Suprapubic skin (tissue), 4 donors: Measurements from ENCODE around the gene ZNRF4. TPM values are rescaled to one million over a fixed set of nuclear protein-coding genes. Genes with fewer than 3 reads are reported as not detected.
"Not testable (repeated sequence)": the region's sequence is repeated elsewhere in the genome, so short reads cannot be mapped to it uniquely, and the experiment has no call there.

Experiments used
- DNase-seq, 2 donors: peaks; one replicate each; pipeline ENCODE4 v3.0.0-alpha.2; 2019; ENCODE audit warnings: low spot score in 2 of 2
- H3K27ac ChIP-seq: fragments of 200-600 bp; sonication (generic); one replicate; pipeline ENCODE4 v1.5.1; 2019
- H3K27me3 ChIP-seq: fragments of 200-600 bp; sonication (generic); one replicate; pipeline ENCODE4 v1.5.1; 2019
- H3K36me3 ChIP-seq: fragments of 200-600 bp; sonication (generic); one replicate; pipeline ENCODE4 v1.5.1; 2019
- H3K4me1 ChIP-seq: fragments of 200-600 bp; sonication (generic); one replicate; pipeline ENCODE4 v1.5.1; 2019
- H3K4me3 ChIP-seq: fragments of 200-600 bp; sonication (generic); one replicate; pipeline ENCODE4 v1.5.1; 2019; ENCODE audit warnings: mild to moderate bottlenecking
- H3K9me3 ChIP-seq: fragments of 200-600 bp; sonication (generic); one replicate; pipeline ENCODE4 v1.5.1; 2019
- EP300 ChIP-seq: sonication (generic); formaldehyde crosslinking; IDR thresholded peaks from one replicate; pipeline ENCODE4 v1.6.1; 2017; ENCODE audit warnings: antibody characterized with exemption
- POLR2A ChIP-seq, 2 donors: fragments of 450-650 bp; IDR thresholded peaks; one replicate each; pipeline ENCODE4 v1.6.1; 2017; ENCODE audit warnings: antibody characterized with exemption in 2 of 2, mild to moderate bottlenecking in 2 of 2, moderate library complexity in 2 of 2
- POLR2AphosphoS5 ChIP-seq, 3 donors: sonication (generic); formaldehyde crosslinking; IDR thresholded peaks; one replicate each; pipeline ENCODE4 v1.6.1; 2017; ENCODE audit warnings: antibody characterized with exemption in 3 of 3
- WGBS: methylation state at CpG from one replicate; pipeline ENCODE4 v1.1.5; 2018; 5-methylcytosine and 5-hydroxymethylcytosine counted together
- total RNA-seq, 4 donors: library from RNA; depleted of rRNA; stranded (reverse); fragments of >200 nt; gene quantifications; one replicate each; pipeline ENCODE4 v1.1.0, GENCODE V29; 2016
- TF ChIP-seq, protein P1 (sequence below), 2 donors: fragments of 200-600 bp in 1 of 2; fragments of 450-650 bp in 1 of 2; sonication (generic) in 1 of 2; IDR thresholded peaks; one replicate each; pipeline ENCODE4 v1.5.1; 2016 to 2019; ENCODE audit warnings: antibody characterized with exemption in 2 of 2, mild to moderate bottlenecking in 1 of 2, moderate library complexity in 1 of 2

The ZNRF4 gene
- total RNA-seq, 4 donors from 2014 or later, result not detected

DNA sequence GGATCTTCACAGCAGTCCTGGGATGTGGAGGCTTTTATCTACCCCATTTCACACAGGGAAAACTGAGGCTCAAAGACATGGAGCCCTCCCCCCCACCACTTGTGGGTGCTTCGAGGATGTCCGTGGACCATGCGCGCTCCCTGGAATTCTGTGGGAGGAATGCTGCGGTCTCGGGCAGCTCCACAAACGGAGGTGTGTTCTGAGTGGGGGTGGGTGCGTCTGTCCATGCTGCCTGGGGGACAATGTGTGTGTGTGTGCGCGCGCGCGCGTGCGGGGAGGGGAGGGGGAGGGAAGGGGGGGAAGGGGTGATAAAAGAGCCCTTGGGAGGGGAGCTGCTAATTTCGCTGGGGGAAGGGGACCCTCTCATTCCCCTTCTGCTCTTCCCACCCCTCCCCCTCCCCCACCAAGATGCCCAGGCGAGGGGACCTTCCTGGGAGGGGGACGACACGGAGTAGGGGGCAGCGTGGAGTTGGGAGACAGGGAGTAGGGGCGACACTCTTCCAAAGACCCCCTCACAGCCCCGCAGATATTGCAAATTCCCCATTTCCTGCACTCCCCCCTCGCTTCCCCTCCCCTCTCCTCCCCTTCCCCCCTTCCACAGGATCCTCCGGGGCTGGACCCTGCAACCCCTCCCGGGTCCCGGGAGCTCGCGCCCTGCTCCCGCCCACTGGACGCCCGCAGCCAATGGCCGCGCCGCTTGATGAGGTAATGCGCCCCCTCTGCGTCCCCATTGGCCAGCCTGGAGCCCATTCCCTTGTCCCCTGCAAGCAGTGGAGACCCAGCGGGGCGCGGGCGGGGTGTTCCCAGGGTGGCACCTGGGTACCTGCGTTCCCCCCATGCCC lies 18.9 kb upstream of the ZNRF4 start:
- H3K36me3 ChIP-seq, result no peaks in the 10 kb centered on the region
- no peak for DNase-seq
- H3K4me3 ChIP-seq, result no peak overlapping the region
- peaks cover 53% of the 10 kb centered on the region for H3K27me3 ChIP-seq
- WGBS, result 6% methylated on average over 19 of the region's 41 CpGs
- peaks cover 7% of the 10 kb centered on the region for H3K4me1 ChIP-seq
- TF ChIP-seq, protein P1, sequence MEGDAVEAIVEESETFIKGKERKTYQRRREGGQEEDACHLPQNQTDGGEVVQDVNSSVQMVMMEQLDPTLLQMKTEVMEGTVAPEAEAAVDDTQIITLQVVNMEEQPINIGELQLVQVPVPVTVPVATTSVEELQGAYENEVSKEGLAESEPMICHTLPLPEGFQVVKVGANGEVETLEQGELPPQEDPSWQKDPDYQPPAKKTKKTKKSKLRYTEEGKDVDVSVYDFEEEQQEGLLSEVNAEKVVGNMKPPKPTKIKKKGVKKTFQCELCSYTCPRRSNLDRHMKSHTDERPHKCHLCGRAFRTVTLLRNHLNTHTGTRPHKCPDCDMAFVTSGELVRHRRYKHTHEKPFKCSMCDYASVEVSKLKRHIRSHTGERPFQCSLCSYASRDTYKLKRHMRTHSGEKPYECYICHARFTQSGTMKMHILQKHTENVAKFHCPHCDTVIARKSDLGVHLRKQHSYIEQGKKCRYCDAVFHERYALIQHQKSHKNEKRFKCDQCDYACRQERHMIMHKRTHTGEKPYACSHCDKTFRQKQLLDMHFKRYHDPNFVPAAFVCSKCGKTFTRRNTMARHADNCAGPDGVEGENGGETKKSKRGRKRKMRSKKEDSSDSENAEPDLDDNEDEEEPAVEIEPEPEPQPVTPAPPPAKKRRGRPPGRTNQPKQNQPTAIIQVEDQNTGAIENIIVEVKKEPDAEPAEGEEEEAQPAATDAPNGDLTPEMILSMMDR (IDR thresholded peaks at IDR 0.05), result no peak
- no peak for TF ChIP-seq POLR2AphosphoS5 (IDR thresholded peaks at IDR 0.05)
- no peak for TF ChIP-seq EP300
- no peak for TF ChIP-seq POLR2A (IDR thresholded peaks at IDR 0.05)
- no peaks in the 10 kb centered on the region for H3K9me3 ChIP-seq
- H3K27ac ChIP-seq, result no peak overlapping the region

DNA sequence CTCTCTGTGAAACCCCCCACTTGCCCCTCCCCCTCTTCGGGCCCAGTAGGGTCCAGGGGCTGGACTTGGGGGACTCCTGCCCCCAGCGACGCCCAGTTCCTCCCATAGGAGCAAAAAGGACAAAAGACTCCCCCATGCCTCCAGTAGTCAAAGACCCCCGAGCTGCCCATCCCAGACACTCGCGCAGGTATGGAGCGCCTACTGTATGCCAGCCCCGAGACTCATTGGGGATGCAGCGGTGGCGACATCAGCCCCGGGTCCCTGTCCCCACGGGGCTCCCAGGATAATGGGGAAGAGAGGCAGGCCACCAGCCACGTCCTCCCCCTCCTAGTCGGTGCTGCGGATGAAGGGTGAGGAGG lies 18.3 kb upstream of the ZNRF4 start:
- Histone ChIP-seq H3K27ac (no peak overlapping the region), H3K9me3 (no peaks in the 10 kb centered on the region), H3K4me1 (peaks cover 7% of the 10 kb centered on the region), H3K36me3 (no peaks in the 10 kb centered on the region), H3K27me3 (peaks cover 47% of the 10 kb centered on the region), H3K4me3 (no peak overlapping the region)
- WGBS, result 10% methylated on average over 4 of the region's 15 CpGs
- DNase-seq, result no peak
- TF ChIP-seq, protein P1 (IDR thresholded peaks at IDR 0.05), result no peak
- no peak for TF ChIP-seq POLR2A (IDR thresholded peaks at IDR 0.05)
- no peak for TF ChIP-seq EP300
- TF ChIP-seq POLR2AphosphoS5 (IDR thresholded peaks at IDR 0.05), result no peak

DNA sequence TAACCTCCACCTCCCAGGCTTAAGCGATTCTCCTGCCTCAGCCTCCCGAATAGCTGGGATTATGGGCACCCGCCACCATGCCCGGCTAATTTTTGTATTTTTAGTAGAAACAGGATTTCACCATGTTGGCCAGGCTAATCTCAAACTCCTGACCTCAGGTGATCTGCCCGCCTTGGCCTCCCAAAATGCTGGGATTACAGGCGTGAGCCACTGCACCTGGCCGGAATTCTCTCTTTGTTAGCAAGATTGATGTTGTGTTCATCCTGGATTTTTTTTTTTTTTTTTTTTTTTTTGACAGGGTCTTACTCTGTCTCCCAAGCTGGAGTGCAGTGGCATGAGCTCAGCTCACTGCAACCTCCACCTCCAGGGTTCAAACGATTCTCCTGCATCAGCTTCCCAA lies 16.5 kb upstream of the ZNRF4 start:
- H3K36me3 ChIP-seq, H3K9me3 ChIP-seq, H3K4me3 ChIP-seq, DNase-seq, H3K4me1 ChIP-seq, H3K27ac ChIP-seq: not testable (repeated sequence)
- WGBS, result 93% methylated on average over 8 of the region's 8 CpGs
- peaks cover 55% of the 10 kb centered on the region for H3K27me3 ChIP-seq

DNA sequence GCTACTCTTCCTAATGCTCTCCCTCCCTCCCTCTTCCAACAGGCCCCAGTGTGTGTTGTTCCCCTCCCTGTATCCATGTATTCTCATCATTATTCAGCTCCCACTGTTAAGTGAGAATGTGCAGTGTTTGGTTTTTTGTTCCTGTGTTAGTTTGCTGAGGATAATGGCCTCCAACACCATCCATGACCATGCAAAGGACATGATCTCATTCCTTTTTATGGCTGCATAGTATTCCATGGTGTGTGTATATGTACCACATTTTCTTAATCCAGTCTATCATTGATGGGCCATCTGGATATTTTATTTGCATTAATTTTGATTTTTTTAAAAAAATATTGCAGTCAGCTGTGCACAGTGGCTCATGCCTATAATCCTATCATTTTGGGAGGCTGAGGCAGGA lies 15.8 kb upstream of the ZNRF4 start:
- Histone ChIP-seq H3K36me3 (no peaks in the 10 kb centered on the region), H3K27ac (no peak overlapping the region), H3K9me3 (no peaks in the 10 kb centered on the region), H3K4me1 (peaks cover 7% of the 10 kb centered on the region), H3K4me3 (no peak overlapping the region), H3K27me3 (peaks cover 61% of the 10 kb centered on the region)
- TF ChIP-seq POLR2A (IDR thresholded peaks at IDR 0.05), result no peak
- TF ChIP-seq, protein P1 (IDR thresholded peaks at IDR 0.05), result no peak
- no peak for TF ChIP-seq POLR2AphosphoS5 (IDR thresholded peaks at IDR 0.05)
- TF ChIP-seq EP300, result no peak
- DNase-seq, result no peak

DNA sequence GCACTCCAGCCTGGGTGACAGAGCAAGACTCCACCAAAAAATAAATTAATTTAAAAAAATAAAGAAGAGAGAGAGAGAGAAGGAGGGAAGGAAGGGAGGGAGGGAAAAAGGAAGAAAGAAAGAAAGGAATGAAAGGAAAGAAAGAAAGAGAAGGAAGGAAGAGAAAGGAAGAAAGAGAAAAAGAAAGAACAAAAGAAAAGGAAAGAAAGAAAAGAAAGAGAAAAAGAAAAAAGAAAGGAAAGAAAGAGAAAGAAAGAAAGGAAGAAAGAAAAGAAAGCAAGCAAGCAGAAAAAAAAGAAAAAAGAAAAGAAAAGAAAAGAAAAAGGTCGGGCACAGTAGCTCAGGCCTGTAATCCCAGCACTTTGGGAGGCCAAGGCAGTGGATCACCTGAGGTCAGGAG lies 14.9 kb upstream of the ZNRF4 start:
- H3K9me3 ChIP-seq, result no peaks in the 10 kb centered on the region
- no peak for TF ChIP-seq POLR2A (IDR thresholded peaks at IDR 0.05)
- H3K27me3 ChIP-seq, result peaks cover 59% of the 10 kb centered on the region
- DNase-seq, result no peak
- no peak overlapping the region for H3K4me3 ChIP-seq
- H3K4me1 ChIP-seq, result peaks cover 7% of the 10 kb centered on the region
- no peaks in the 10 kb centered on the region for H3K36me3 ChIP-seq
- H3K27ac ChIP-seq, result no peak overlapping the region
- WGBS, result 100% methylated on average over 1 of the region's 1 CpG

DNA sequence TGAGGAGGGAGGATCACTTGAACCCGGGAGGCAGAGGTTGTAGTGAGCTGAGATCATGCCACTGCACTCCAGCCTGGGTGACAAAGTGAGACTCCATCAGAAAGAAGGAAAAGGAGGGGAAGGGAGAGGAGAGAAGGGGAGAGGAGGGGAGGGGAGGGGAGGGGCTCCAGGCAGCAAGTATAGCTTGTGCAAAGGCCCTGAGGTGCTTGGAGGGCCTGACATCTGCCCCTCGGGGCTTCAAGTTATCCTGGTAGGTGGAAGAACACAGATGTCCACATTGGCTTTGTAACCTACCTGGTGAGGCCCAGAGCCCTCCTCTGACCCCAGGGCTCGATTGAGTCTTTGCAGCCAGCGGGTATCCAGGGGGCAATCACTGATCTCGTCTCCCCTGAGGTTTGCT lies 11.5 kb upstream of the ZNRF4 start:
- no peak overlapping the region for H3K4me3 ChIP-seq
- H3K4me1 ChIP-seq, result no peaks in the 10 kb centered on the region
- peaks cover 43% of the 10 kb centered on the region for H3K27me3 ChIP-seq
- TF ChIP-seq POLR2AphosphoS5 (IDR thresholded peaks at IDR 0.05) (no peak), EP300 (no peak), POLR2A (IDR thresholded peaks at IDR 0.05) (no peak)
- TF ChIP-seq, protein P1 (IDR thresholded peaks at IDR 0.05), result no peak
- no peak for DNase-seq
- no peak overlapping the region for H3K27ac ChIP-seq
- WGBS, result 78% methylated on average over 4 of the region's 5 CpGs
- H3K36me3 ChIP-seq, result no peaks in the 10 kb centered on the region
- no peaks in the 10 kb centered on the region for H3K9me3 ChIP-seq
